ENCODE measurements around the gene PRDM16.
"Not testable (repeated sequence)": the region's sequence is repeated elsewhere in the genome, so short reads cannot be mapped to it uniquely, and the experiment has no call there.

PRDM16 gene

GRCh38 chr1:3148171-3148570 is 79.2 kb downstream of the PRDM16 start:
- DNase-seq: no peak

GRCh38 chr1:3149277-3149676 is 80.3 kb downstream of the PRDM16 start:
- DNase-seq: no peak

- no peak for DNase-seq
Measured at GRCh38 chr1:3151456-3151855, 82.5 kb downstream of the PRDM16 start.

GRCh38 chr1:3152143-3152542 is 83.1 kb downstream of the PRDM16 start:
- no peak for DNase-seq

GRCh38 chr1:3153197-3153596 is 84.2 kb downstream of the PRDM16 start:
- DNase-seq: no peak

GRCh38 chr1:3153902-3154795 is 85.1 kb downstream of the PRDM16 start:
- DNase-seq: no peak

- no peak for DNase-seq
Measured at GRCh38 chr1:3155056-3155925, 86.3 kb downstream of the PRDM16 start.

GRCh38 chr1:3155926-3156220 is 86.9 kb downstream of the PRDM16 start:
- no peak for DNase-seq

GRCh38 chr1:3156936-3157335 is 87.9 kb downstream of the PRDM16 start:
- DNase-seq: no peak

- DNase-seq: no peak
Measured at GRCh38 chr1:3158347-3158746, 89.3 kb downstream of the PRDM16 start.

GRCh38 chr1:3159121-3159520 is 90.1 kb downstream of the PRDM16 start:
- DNase-seq: no peak

GRCh38 chr1:3159996-3160395 is 91.0 kb downstream of the PRDM16 start:
- no peak for DNase-seq

- no peak for DNase-seq
Measured at GRCh38 chr1:3160647-3161145, 91.7 kb downstream of the PRDM16 start.

GRCh38 chr1:3161176-3161840 is 92.3 kb downstream of the PRDM16 start:
- no peak for DNase-seq

GRCh38 chr1:3162322-3162882 is 93.4 kb downstream of the PRDM16 start:
- DNase-seq: no peak

GRCh38 chr1:3163356-3163755 is 94.4 kb downstream of the PRDM16 start:
- DNase-seq: no peak

GRCh38 chr1:3164671-3165070 is 95.7 kb downstream of the PRDM16 start:
- no peak for DNase-seq

GRCh38 chr1:3165189-3165588 is 96.2 kb downstream of the PRDM16 start:
- DNase-seq: not testable (repeated sequence)

- DNase-seq: no peak
Measured at GRCh38 chr1:3166206-3166918, 97.4 kb downstream of the PRDM16 start.

- DNase-seq: no peak
Measured at GRCh38 chr1:3167255-3167654, 98.3 kb downstream of the PRDM16 start.

- no peak for DNase-seq
Measured at GRCh38 chr1:3168678-3169077, 99.7 kb downstream of the PRDM16 start.

GRCh38 chr1:3169665-3170356 is 100.8 kb downstream of the PRDM16 start:
- DNase-seq: no peak
